ENCODE measurements around the gene ATG2B. TPM values are rescaled to one million over a fixed set of nuclear protein-coding genes. Genes with fewer than 3 reads are reported as not detected.

ATG2B gene
- total and polyA plus RNA-seq, 3 experiments from 2014 or later, result 2.6 to 19.8 (median 17.4) TPM

DNA sequence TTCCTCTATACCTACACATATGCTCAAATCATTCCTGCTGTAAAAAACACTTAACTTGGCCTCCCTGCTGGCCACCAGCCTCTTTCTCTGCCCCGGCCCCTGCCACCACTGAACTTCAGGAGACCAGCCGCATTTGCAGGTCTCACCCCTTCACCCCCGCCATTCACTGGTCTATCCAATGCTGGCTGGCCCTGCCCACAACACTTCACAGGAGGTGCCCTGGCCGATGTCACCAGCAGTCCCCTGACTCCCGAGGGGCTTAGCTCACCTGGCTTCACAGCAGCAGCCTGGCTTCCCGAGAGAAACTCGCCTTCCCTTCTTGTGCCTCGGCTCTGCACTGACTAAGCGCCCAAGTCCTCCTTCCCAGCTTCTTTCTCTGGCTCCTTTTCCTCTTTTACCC lies 36.3 kb upstream of the ATG2B start:
- H3K4me1 ChIP-seq (ENCODE audit: insufficient read depth, low read length), result no peaks in the 10 kb centered on the region
- CTCF ChIA-PET, result no interaction called here
- no peaks in the 10 kb centered on the region for H3K9me3 ChIP-seq (ENCODE audit: low read length)
- no peak overlapping the region for H3K4me3 ChIP-seq (ENCODE audit: low read length)
- H3K27me3 ChIP-seq (ENCODE audit: insufficient read depth, low read length, poor library complexity, severe bottlenecking), result no peaks in the 10 kb centered on the region
- Mint-ChIP-seq H3K27me3 (peaks cover 9 to 39% of the 10 kb centered on the region in 2 donors), H3K4me1 (no peaks in the 10 kb centered on the region), H3K9me3 (no peaks in the 10 kb centered on the region), H3K4me3 (peak overlapping the region in 1 of 7 donors; percentile 11), H3K27ac (peak overlapping the region in 2 of 8 donors; percentile 2 to 86), H3K36me3 (no peaks in the 10 kb centered on the region)
- H3K27ac ChIP-seq (ENCODE audit: low read depth, low read length), result no peak overlapping the region
- no peak for DNase-seq
- no peaks in the 10 kb centered on the region for H3K36me3 ChIP-seq (ENCODE audit: insufficient read depth, low read length)
- POLR2A ChIA-PET, result no interaction called here

DNA sequence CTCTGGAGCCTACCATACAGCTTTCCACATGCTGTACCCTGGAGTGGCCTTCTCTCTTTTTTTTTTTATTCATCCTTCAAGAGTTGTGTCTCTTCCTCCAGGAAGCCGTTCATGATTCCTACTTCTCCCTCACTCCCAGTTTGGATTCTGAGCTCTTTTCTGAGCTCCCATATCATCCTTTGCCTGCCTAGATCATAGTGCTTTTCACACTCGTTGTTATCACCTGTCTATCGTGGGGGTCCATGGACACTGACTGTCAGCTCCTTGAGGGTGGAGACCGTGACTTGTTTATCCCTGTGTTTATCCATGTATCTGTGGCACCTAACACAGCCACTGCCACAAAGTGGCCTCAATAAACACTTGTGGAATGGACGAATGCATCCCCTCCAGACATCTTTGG lies 35.8 kb upstream of the ATG2B start:
- Mint-ChIP-seq H3K27me3 (peaks cover 9 to 35% of the 10 kb centered on the region in 2 donors), H3K36me3 (no peaks in the 10 kb centered on the region), H3K9me3 (no peaks in the 10 kb centered on the region), H3K4me1 (no peaks in the 10 kb centered on the region), H3K4me3 (peak overlapping the region in 1 of 7 donors; percentile 11), H3K27ac (no peak overlapping the region)
- POLR2A ChIA-PET, result no interaction called here
- no peaks in the 10 kb centered on the region for H3K4me1 ChIP-seq (ENCODE audit: insufficient read depth, low read length)
- no peaks in the 10 kb centered on the region for H3K27me3 ChIP-seq (ENCODE audit: insufficient read depth, low read length, poor library complexity, severe bottlenecking)
- no peak overlapping the region for H3K4me3 ChIP-seq (ENCODE audit: low read length)
- H3K27ac ChIP-seq (ENCODE audit: low read depth, low read length), result no peak overlapping the region
- H3K9me3 ChIP-seq (ENCODE audit: low read length), result no peaks in the 10 kb centered on the region
- no peaks in the 10 kb centered on the region for H3K36me3 ChIP-seq (ENCODE audit: insufficient read depth, low read length)
- no peak for DNase-seq
- CTCF ChIA-PET, result no interaction called here

- H3K36me3 Mint-ChIP-seq, result no peaks in the 10 kb centered on the region
- Histone ChIP-seq H3K27me3 (ENCODE audit: insufficient read depth, low read length, poor library complexity, severe bottlenecking) (no peaks in the 10 kb centered on the region), H3K36me3 (ENCODE audit: insufficient read depth, low read length) (no peaks in the 10 kb centered on the region), H3K4me1 (ENCODE audit: insufficient read depth, low read length) (no peaks in the 10 kb centered on the region), H3K9me3 (ENCODE audit: low read length) (no peaks in the 10 kb centered on the region), H3K4me3 (ENCODE audit: low read length) (no peak overlapping the region), H3K27ac (ENCODE audit: low read depth, low read length) (no peak overlapping the region)
- no peak for DNase-seq
- H3K27ac Mint-ChIP-seq, result no peak overlapping the region
- peaks cover 0 to under 1% (median 0%) of the 10 kb centered on the region in 3 donors for H3K4me1 Mint-ChIP-seq
- no peak overlapping the region for H3K4me3 Mint-ChIP-seq
- ChIA-PET POLR2A (no interaction called here), CTCF (no interaction called here)
- H3K9me3 Mint-ChIP-seq, result no peaks in the 10 kb centered on the region
- H3K27me3 Mint-ChIP-seq, result peaks cover 9 to 35% of the 10 kb centered on the region in 2 donors
Measured at GRCh38 chr14:96398432-96398831, 35.3 kb upstream of the ATG2B start.

DNA sequence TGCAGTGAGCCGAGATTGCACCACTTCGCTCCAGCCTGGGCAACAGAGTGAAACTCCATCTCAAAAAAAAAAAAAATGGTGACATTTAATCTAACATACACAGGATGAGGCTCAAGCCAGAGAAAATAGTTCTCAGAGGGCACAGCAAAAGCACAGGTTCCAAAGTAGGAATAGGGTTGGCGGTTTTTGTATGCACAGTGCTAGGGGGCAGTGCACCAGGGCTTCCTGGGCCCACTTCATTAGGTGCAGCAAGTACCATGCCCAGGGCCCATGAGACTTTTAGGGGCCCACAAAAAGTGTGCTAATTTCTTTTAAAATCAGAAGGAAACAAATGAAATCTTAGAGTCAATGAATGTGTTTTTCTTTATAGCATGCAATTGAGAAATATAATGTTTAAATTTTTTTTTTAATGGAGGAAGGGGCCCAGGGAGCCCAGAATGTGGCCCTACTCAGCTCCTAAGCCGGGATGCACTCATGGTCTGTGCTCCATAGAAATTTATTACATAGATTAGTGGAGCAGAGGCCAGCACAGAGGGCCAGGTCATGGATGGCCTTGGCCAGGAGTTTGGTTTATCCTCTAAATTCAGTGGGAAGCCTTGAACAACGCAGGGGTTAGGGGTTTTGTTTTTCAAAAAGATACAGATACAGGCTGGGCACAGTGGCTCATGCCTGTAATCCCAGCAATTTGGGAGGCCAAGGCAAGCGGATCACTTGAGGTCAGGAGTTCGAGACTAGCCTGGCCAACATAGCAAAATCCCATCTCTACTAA lies 31.1 kb upstream of the ATG2B start:
- Mint-ChIP-seq H3K4me3 (no peak overlapping the region), H3K27me3 (peaks cover 2 to 8% of the 10 kb centered on the region in 2 donors), H3K9me3 (no peaks in the 10 kb centered on the region), H3K27ac (peak overlapping the region in 1 of 8 donors; percentile 17), H3K36me3 (no peaks in the 10 kb centered on the region), H3K4me1 (peaks cover 6 to 11% (median 9%) of the 10 kb centered on the region in 3 donors)
- Histone ChIP-seq H3K4me3 (ENCODE audit: low read length) (no peak overlapping the region), H3K27me3 (ENCODE audit: insufficient read depth, low read length, poor library complexity, severe bottlenecking) (no peaks in the 10 kb centered on the region), H3K36me3 (ENCODE audit: insufficient read depth, low read length) (no peaks in the 10 kb centered on the region), H3K4me1 (ENCODE audit: insufficient read depth, low read length) (peaks cover 5% of the 10 kb centered on the region), H3K9me3 (ENCODE audit: low read length) (no peaks in the 10 kb centered on the region), H3K27ac (ENCODE audit: low read depth, low read length) (no peak overlapping the region)
- CTCF ChIA-PET, result no interaction called here
- no peak for DNase-seq
- POLR2A ChIA-PET, result no interaction called here

GRCh38 chr14:96393071-96393691 lies 30.0 kb upstream of the ATG2B start:
- no peaks in the 10 kb centered on the region for H3K27me3 ChIP-seq (ENCODE audit: insufficient read depth, low read length, poor library complexity, severe bottlenecking)
- Mint-ChIP-seq H3K27me3 (peaks cover under 1 to 4% of the 10 kb centered on the region in 2 donors), H3K4me1 (peaks cover 6 to 11% (median 9%) of the 10 kb centered on the region in 3 donors), H3K27ac (peak overlapping the region in 2 of 8 donors; percentile 13 to 63), H3K36me3 (no peaks in the 10 kb centered on the region), H3K9me3 (no peaks in the 10 kb centered on the region), H3K4me3 (peak overlapping the region; percentile 89 to 94 (median 90))
- H3K27ac ChIP-seq (ENCODE audit: low read depth, low read length), result no peak overlapping the region
- DNase-seq, result no peak
- H3K9me3 ChIP-seq (ENCODE audit: low read length), result no peaks in the 10 kb centered on the region
- ChIA-PET POLR2A (no interaction called here), CTCF (no interaction called here)
- peaks cover 5% of the 10 kb centered on the region for H3K4me1 ChIP-seq (ENCODE audit: insufficient read depth, low read length)
- H3K36me3 ChIP-seq (ENCODE audit: insufficient read depth, low read length), result no peaks in the 10 kb centered on the region
- H3K4me3 ChIP-seq (ENCODE audit: low read length), result no peak overlapping the region

DNA sequence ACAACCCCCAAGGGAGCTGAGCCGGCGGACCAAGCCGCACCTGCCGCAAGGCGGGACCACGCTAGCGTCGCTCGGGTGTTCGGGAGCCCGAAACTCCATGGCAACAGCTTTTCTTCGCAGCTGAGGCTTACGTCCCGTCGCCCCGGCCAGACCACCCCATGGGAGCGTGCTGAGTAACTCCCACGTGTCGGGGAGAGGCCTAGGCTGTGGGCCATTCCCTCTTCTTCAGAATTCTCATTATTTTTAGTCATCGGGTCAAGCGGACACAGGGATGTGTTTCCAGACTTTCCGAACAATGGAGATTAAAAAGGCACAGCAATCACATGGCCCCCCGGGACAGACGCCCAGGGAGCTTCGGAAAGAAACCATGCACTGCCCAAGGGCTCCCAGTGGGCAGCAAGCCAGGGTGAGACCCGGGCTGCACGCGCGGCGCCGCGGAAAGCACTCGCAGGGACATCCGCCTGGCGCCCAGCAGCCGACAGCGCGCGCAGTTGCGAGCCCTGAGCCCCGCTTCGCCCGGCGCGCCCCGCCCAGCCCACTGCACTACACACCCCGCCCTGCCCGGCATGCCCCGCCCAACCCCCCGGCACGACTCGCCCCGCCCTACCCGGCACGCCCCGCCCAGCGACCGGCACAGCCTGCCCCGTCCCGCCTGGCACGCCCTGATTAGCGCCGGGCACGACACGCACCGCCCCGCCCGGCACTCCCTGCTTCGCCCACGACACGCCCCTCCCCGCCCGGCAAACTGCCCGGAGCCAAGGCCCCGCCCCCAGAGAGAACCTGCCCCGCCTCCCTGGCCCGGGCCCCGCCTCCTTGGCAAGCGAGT lies 28.4 kb upstream of the ATG2B start:
- Histone ChIP-seq H3K4me1 (ENCODE audit: insufficient read depth, low read length) (peaks cover 5% of the 10 kb centered on the region), H3K36me3 (ENCODE audit: insufficient read depth, low read length) (no peaks in the 10 kb centered on the region), H3K4me3 (ENCODE audit: low read length) (peak overlapping the region; percentile 91), H3K9me3 (ENCODE audit: low read length) (no peaks in the 10 kb centered on the region), H3K27ac (ENCODE audit: low read depth, low read length) (peak overlapping the region; percentile 41), H3K27me3 (ENCODE audit: insufficient read depth, low read length, poor library complexity, severe bottlenecking) (no peaks in the 10 kb centered on the region)
- CTCF ChIA-PET, result no interaction called here
- no peaks in the 10 kb centered on the region for H3K9me3 Mint-ChIP-seq
- H3K27me3 Mint-ChIP-seq, result no peaks in the 10 kb centered on the region
- H3K4me3 Mint-ChIP-seq, result peak overlapping the region; percentile 89 to 94 (median 90)
- peaks cover 0 to 3% (median 0%) of the 10 kb centered on the region in 3 donors for H3K36me3 Mint-ChIP-seq
- peak overlapping the region in 7 of 8 donors; percentile 50 to 92 (median 89) for H3K27ac Mint-ChIP-seq
- DNase-seq, result peak; percentile 99 to 100 (median 99)
- peaks cover 6 to 11% (median 9%) of the 10 kb centered on the region in 3 donors for H3K4me1 Mint-ChIP-seq
- POLR2A ChIA-PET, result interaction anchor here (1.8 kb wide), 1 partner anchor 28 kb away, joined by 9 read pairs; the partner anchor contains the start of genes ATG2B and GSKIP

- Mint-ChIP-seq H3K27ac (peak overlapping the region; percentile 17 to 92 (median 85)), H3K9me3 (no peaks in the 10 kb centered on the region), H3K4me1 (peaks cover 6 to 11% (median 9%) of the 10 kb centered on the region in 3 donors), H3K27me3 (no peaks in the 10 kb centered on the region), H3K4me3 (peak overlapping the region; percentile 89 to 94 (median 90)), H3K36me3 (peaks cover 0 to 8% (median 2%) of the 10 kb centered on the region in 3 donors)
- Histone ChIP-seq H3K27me3 (ENCODE audit: insufficient read depth, low read length, poor library complexity, severe bottlenecking) (no peaks in the 10 kb centered on the region), H3K9me3 (ENCODE audit: low read length) (no peaks in the 10 kb centered on the region), H3K36me3 (ENCODE audit: insufficient read depth, low read length) (no peaks in the 10 kb centered on the region), H3K4me3 (ENCODE audit: low read length) (peak overlapping the region; percentile 91), H3K27ac (ENCODE audit: low read depth, low read length) (peak overlapping the region; percentile 41), H3K4me1 (ENCODE audit: insufficient read depth, low read length) (peaks cover 5% of the 10 kb centered on the region)
- CTCF ChIA-PET, result no interaction called here
- POLR2A ChIA-PET, result interaction anchor here (1.8 kb wide), 1 partner anchor 28 kb away, joined by 9 read pairs; the partner anchor contains the start of genes ATG2B and GSKIP
- DNase-seq, result no peak
Measured at GRCh38 chr14:96390965-96391292, 27.8 kb upstream of the ATG2B start.

- Mint-ChIP-seq H3K27ac (no peak overlapping the region), H3K4me1 (peaks cover 0 to 6% (median 3%) of the 10 kb centered on the region in 3 donors), H3K9me3 (no peaks in the 10 kb centered on the region), H3K4me3 (no peak overlapping the region), H3K36me3 (peaks cover 0 to 45% (median 13%) of the 10 kb centered on the region in 3 donors), H3K27me3 (no peaks in the 10 kb centered on the region)
- no peak overlapping the region for H3K4me3 ChIP-seq (ENCODE audit: low read length)
- no peak overlapping the region for H3K27ac ChIP-seq (ENCODE audit: low read depth, low read length)
- DNase-seq, result no peak
- POLR2A ChIA-PET, result no interaction called here
- H3K9me3 ChIP-seq (ENCODE audit: low read length), result no peaks in the 10 kb centered on the region
- H3K4me1 ChIP-seq (ENCODE audit: insufficient read depth, low read length), result no peaks in the 10 kb centered on the region
- no peaks in the 10 kb centered on the region for H3K27me3 ChIP-seq (ENCODE audit: insufficient read depth, low read length, poor library complexity, severe bottlenecking)
- CTCF ChIA-PET, result no interaction called here
- peaks cover 6% of the 10 kb centered on the region for H3K36me3 ChIP-seq (ENCODE audit: insufficient read depth, low read length)
Measured at GRCh38 chr14:96385385-96385784, 22.2 kb upstream of the ATG2B start.

All from CD8-positive, alpha-beta memory T cell (primary cell).